ENCODE results near the gene MAB21L3. TPM values are rescaled to one million over a fixed set of nuclear protein-coding genes. Genes with fewer than 3 reads are reported as not detected.

The MAB21L3 gene
- total and polyA plus RNA-seq, 2 donors (not counting 3 experiments of a cell fraction or from before 2014, with no cell fraction given), result not detected

DNA sequence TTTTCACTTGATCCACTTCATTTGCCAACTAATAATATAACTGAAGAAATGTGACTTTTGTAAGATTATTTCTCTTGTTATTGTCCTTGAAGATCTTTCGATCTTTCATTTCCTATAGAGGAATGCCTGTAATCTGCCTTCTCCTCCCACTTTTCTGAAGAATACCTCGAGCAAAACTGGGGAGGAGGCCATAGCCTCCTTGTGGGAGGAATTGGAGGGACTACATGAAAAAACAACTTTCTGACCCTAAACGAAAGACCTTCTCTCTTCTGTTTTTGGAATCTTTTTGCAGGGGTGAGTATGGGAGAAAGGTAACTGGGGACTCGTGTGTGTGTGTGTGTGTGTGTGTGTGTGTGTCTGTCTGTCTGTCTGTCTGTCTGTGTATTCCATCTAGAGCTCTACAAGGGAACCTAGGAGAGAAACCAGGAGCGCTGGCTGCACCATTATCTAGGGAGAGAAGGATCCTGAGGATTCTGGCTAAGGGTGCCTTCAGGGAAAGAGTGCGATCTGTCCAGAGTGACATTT lies 32.4 kb upstream of the MAB21L3 start:
- dilution Hi-C loops (cut with MboI; ENCODE audit: extremely low pct_ligation_motif_present, low sequenced_read_pairs) (no loop called here), intact Hi-C loops (cut with micrococcal nuclease) (no loop called here)
- Histone ChIP-seq H3K27me3 (ENCODE audit: control insufficient read depth in 2 of 2, insufficient read depth in 2 of 2, low read length in 2 of 2) (no peaks in the 10 kb centered on the region), H3K79me2 (ENCODE audit: control insufficient read depth, insufficient read depth, low read length) (no peaks in the 10 kb centered on the region), H4K20me1 (replicated peaks; ENCODE audit: control insufficient read depth, extremely low read depth, insufficient read depth, low read length) (no peaks in the 10 kb centered on the region), H3K9me1 (replicated peaks; ENCODE audit: control insufficient read depth, extremely low read depth, insufficient read depth, low read length) (no peaks in the 10 kb centered on the region), H2AFZ (ENCODE audit: low read depth, low read length) (no peak overlapping the region), H3K9ac (replicated peaks; ENCODE audit: extremely low read depth, insufficient read depth, low read length) (no peak overlapping the region), H3K4me1 (ENCODE audit: control insufficient read depth, extremely low read depth, insufficient read depth, low read length) (no peaks in the 10 kb centered on the region), H3K27ac (ENCODE audit: insufficient read depth, low read depth, low read length) (no peak overlapping the region), H3K4me2 (ENCODE audit: insufficient read depth, low read length) (no peak overlapping the region), H3K4me3 (replicated peaks in 1 of 3; ENCODE audit: insufficient read depth in 1 of 3, low read depth in 1 of 3, low read length in 3 of 3) (no peak overlapping the region), H3K9me3 (replicated peaks; ENCODE audit: control insufficient read depth, insufficient read depth, low read length) (no peaks in the 10 kb centered on the region), H3K36me3 (ENCODE audit: control insufficient read depth in 2 of 2, extremely low read depth in 1 of 2, insufficient read depth in 2 of 2, low read length in 2 of 2) (no peaks in the 10 kb centered on the region)
- FAIRE-seq (no peak), DNase-seq (ENCODE audit: low read depth, low spot score) (no peak)
- no TSS peak for BruUV-seq (replicated peaks)
- CTCF ChIA-PET, result interaction anchor here (1.0 kb wide), 1 partner anchor 19 kb away, joined by 4 read pairs; no protein-coding TSS in a partner anchor
- POLR2A ChIA-PET, result no interaction called here
- TF ChIP-seq FOS (IDR thresholded peaks at IDR 0.05; ENCODE audit: borderline replicate concordance, insufficient read depth, low read length) (no peak), MYC (IDR thresholded peaks at IDR 0.05; ENCODE audit: low read depth, low read length) (no peak), EZH2 (IDR thresholded peaks at IDR 0.05; ENCODE audit: borderline replicate concordance, low read depth, low read length, severe bottlenecking) (no peak), JUN (IDR thresholded peaks at IDR 0.05; ENCODE audit: borderline replicate concordance, insufficient read depth, insufficient read length, low read depth) (no peak), POLR2AphosphoS5 (IDR thresholded peaks at IDR 0.05; ENCODE audit: insufficient read depth, low read depth, low read length) (no peak), GATA2 (IDR thresholded peaks at IDR 0.05; ENCODE audit: insufficient read depth, insufficient read length, low read depth, low read length) (no peak), POLR2A (IDR thresholded peaks at IDR 0.05; ENCODE audit: low read depth, low read length) (no peak)
- TF ChIP-seq, protein P1, sequence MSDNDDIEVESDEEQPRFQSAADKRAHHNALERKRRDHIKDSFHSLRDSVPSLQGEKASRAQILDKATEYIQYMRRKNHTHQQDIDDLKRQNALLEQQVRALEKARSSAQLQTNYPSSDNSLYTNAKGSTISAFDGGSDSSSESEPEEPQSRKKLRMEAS (IDR thresholded peaks at IDR 0.05; ENCODE audit: insufficient read depth, insufficient read length), result no peak
- TF ChIP-seq, protein P2, sequence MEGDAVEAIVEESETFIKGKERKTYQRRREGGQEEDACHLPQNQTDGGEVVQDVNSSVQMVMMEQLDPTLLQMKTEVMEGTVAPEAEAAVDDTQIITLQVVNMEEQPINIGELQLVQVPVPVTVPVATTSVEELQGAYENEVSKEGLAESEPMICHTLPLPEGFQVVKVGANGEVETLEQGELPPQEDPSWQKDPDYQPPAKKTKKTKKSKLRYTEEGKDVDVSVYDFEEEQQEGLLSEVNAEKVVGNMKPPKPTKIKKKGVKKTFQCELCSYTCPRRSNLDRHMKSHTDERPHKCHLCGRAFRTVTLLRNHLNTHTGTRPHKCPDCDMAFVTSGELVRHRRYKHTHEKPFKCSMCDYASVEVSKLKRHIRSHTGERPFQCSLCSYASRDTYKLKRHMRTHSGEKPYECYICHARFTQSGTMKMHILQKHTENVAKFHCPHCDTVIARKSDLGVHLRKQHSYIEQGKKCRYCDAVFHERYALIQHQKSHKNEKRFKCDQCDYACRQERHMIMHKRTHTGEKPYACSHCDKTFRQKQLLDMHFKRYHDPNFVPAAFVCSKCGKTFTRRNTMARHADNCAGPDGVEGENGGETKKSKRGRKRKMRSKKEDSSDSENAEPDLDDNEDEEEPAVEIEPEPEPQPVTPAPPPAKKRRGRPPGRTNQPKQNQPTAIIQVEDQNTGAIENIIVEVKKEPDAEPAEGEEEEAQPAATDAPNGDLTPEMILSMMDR (IDR thresholded peaks at IDR 0.05; ENCODE audit: extremely low read depth in 1 of 2, insufficient read depth in 1 of 2, low read depth in 1 of 2, low read length in 2 of 2), result no peak

All from endothelial cell of umbilical vein (primary cell).